ENCODE data around the gene KRTAP11-1.

Gene KRTAP11-1

GRCh38 chr21:30881480-30881879 is at the start of gene KRTAP11-1:
TSS of gene KRTAP11-1 (minus strand) at chr21:30881580. CDS start at chr21:30881524, 56 bp downstream.
- DNase-seq (ENCODE audit: low spot score) = no peak

- no peak for DNase-seq (ENCODE audit: low spot score)
Observed at GRCh38 chr21:30924146-30924700, 42.8 kb upstream of the KRTAP11-1 start.

GRCh38 chr21:30921129-30921528 is 39.7 kb upstream of the KRTAP11-1 start:
- no peak for DNase-seq (ENCODE audit: low spot score)

GRCh38 chr21:30917557-30917956 is 36.2 kb upstream of the KRTAP11-1 start:
- DNase-seq (ENCODE audit: low spot score) = no peak

GRCh38 chr21:30900881-30901280 is 19.5 kb upstream of the KRTAP11-1 start:
- DNase-seq (ENCODE audit: low spot score) = no peak

GRCh38 chr21:30882866-30883597 is 1.7 kb upstream of the KRTAP11-1 start:
- DNase-seq (ENCODE audit: low spot score) = no peak

- DNase-seq (ENCODE audit: low spot score) = no peak
Observed at GRCh38 chr21:30880914-30881313, 466 bp downstream of the KRTAP11-1 start.

- DNase-seq (ENCODE audit: low spot score) = no peak
Observed at GRCh38 chr21:30874526-30874925, 6.9 kb downstream of the KRTAP11-1 start.

- DNase-seq (ENCODE audit: low spot score) = no peak
Observed at GRCh38 chr21:30847627-30848500, 33.5 kb downstream of the KRTAP11-1 start.

- no peak for DNase-seq (ENCODE audit: low spot score)
Observed at GRCh38 chr21:30842990-30843389, 38.4 kb downstream of the KRTAP11-1 start.

- no peak for DNase-seq (ENCODE audit: low spot score)
Observed at GRCh38 chr21:30839304-30839703, 42.1 kb downstream of the KRTAP11-1 start.

- DNase-seq (ENCODE audit: low spot score) = no peak
Observed at GRCh38 chr21:30838536-30838935, 42.8 kb downstream of the KRTAP11-1 start.

- DNase-seq (ENCODE audit: low spot score) = no peak
Observed at GRCh38 chr21:30831194-30831765, 50.1 kb downstream of the KRTAP11-1 start.
